ENCODE results near the gene PIP4K2A. TPM values are rescaled to one million over a fixed set of nuclear protein-coding genes. Genes with fewer than 3 reads are reported as not detected.

PIP4K2A gene
- total and polyA plus RNA-seq, 4 donors = 7.3 to 42.2 (median 27.6) TPM

DNA sequence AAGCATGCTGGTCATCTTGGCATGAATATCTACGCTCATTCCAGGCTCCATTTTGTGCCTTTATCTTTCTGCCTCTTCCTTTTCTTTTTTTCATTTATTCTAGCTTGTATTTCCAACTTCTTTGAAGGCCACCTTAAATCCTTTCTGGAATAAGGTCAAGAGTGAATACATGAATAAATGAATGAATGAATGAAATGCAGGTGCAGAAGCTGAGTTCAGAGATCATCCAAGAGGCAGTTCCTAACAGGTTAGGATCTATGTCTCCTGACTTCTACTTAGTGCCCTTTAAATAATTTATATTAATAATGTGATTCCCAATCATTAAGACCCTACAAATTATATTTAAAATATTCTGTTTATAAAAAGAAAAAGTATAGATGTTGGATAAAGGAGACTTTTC, 125.9 kb downstream of the PIP4K2A start:
- Histone ChIP-seq H3K4me1 (ENCODE audit: control insufficient read depth in 5 of 5, insufficient read depth in 5 of 5, low read length in 5 of 5) (peaks cover 0 to 8% (median 0%) of the 10 kb centered on the region in 5 donors), H3K9me3 (ENCODE audit: control insufficient read depth in 4 of 4, insufficient read depth in 3 of 4, low read length in 3 of 4) (no peaks in the 10 kb centered on the region), H3K27ac (ENCODE audit: low read depth in 1 of 2, low read length in 1 of 2) (no peak overlapping the region), H3K9ac (ENCODE audit: insufficient read depth in 1 of 2, low read length in 2 of 2) (no peak overlapping the region), H3K4me3 (no peak overlapping the region), H3K36me3 (ENCODE audit: control insufficient read depth in 4 of 4, insufficient read depth in 4 of 4, low read length in 4 of 4) (peaks cover 0 to 13% (median 4%) of the 10 kb centered on the region in 4 donors), H3K27me3 (ENCODE audit: control insufficient read depth in 3 of 3, insufficient read depth in 3 of 3, low read length in 2 of 3) (no peaks in the 10 kb centered on the region)
- ATAC-seq (ENCODE audit: insufficient read depth, low FRiP score) (no peak), DNase-seq (no peak)
- WGBS, 2 donors = 97 to 100% methylated on average over 1 of the region's 1 CpG
- TF ChIP-seq CTCF (IDR thresholded peaks at IDR 0.05; ENCODE audit: control extremely low read depth, extremely low read depth) = no peak

DNA sequence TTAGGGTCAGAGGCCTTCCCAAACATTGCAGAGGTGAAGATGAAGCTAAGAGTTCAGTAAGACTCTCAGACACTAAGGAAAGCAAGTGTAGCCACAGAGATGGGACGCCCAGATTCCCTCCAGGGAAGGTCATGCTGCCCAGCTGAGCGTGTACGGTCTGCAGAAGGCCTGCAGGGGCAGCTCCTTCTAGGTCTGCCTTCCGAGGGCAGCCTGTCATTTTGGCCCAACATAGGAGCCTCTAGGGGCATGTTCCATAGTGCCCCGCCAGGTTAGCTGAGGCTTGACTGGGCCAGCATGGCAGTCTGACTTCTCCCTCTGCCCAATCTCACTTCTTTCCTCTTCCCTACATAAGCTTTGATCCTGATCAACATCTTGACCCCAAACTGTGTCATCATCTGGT, 130.7 kb downstream of the PIP4K2A start:
- TF ChIP-seq CTCF (IDR thresholded peaks at IDR 0.05; ENCODE audit: control extremely low read depth, extremely low read depth) = no peak
- H3K4me1 ChIP-seq (ENCODE audit: control insufficient read depth in 5 of 5, insufficient read depth in 5 of 5, low read length in 5 of 5) = peaks cover 0 to 6% (median 0%) of the 10 kb centered on the region in 5 donors
- no peak for ATAC-seq (ENCODE audit: insufficient read depth, low FRiP score)
- no peaks in the 10 kb centered on the region for H3K9me3 ChIP-seq (ENCODE audit: control insufficient read depth in 4 of 4, insufficient read depth in 3 of 4, low read length in 3 of 4)
- no peak for DNase-seq
- no peak overlapping the region for H3K9ac ChIP-seq (ENCODE audit: insufficient read depth in 1 of 2, low read length in 2 of 2)
- H3K4me3 ChIP-seq = no peak overlapping the region
- no peak overlapping the region for H3K27ac ChIP-seq (ENCODE audit: low read depth in 1 of 2, low read length in 1 of 2)
- no peaks in the 10 kb centered on the region for H3K27me3 ChIP-seq (ENCODE audit: control insufficient read depth in 3 of 3, insufficient read depth in 3 of 3, low read length in 2 of 3)
- peaks cover 0 to 8% (median 4%) of the 10 kb centered on the region in 4 donors for H3K36me3 ChIP-seq (ENCODE audit: control insufficient read depth in 4 of 4, insufficient read depth in 4 of 4, low read length in 4 of 4)
- 90 to 97% methylated on average over 5 of the region's 5 CpGs for WGBS, 2 donors

- Histone ChIP-seq H3K27me3 (ENCODE audit: control insufficient read depth in 3 of 3, insufficient read depth in 3 of 3, low read length in 2 of 3) (no peaks in the 10 kb centered on the region), H3K36me3 (ENCODE audit: control insufficient read depth in 4 of 4, insufficient read depth in 4 of 4, low read length in 4 of 4) (peaks cover 0 to 9% (median 3%) of the 10 kb centered on the region in 4 donors), H3K4me3 (no peak overlapping the region), H3K9ac (ENCODE audit: insufficient read depth in 1 of 2, low read length in 2 of 2) (no peak overlapping the region), H3K27ac (ENCODE audit: low read depth in 1 of 2, low read length in 1 of 2) (no peak overlapping the region), H3K4me1 (ENCODE audit: control insufficient read depth in 5 of 5, insufficient read depth in 5 of 5, low read length in 5 of 5) (peaks cover 0 to 6% (median 0%) of the 10 kb centered on the region in 5 donors), H3K9me3 (ENCODE audit: control insufficient read depth in 4 of 4, insufficient read depth in 3 of 4, low read length in 3 of 4) (no peaks in the 10 kb centered on the region)
- no peak for DNase-seq
- no peak for ATAC-seq (ENCODE audit: insufficient read depth, low FRiP score)
- no peak for TF ChIP-seq CTCF (IDR thresholded peaks at IDR 0.05; ENCODE audit: control extremely low read depth, extremely low read depth)
- 36 to 72% methylated on average over 2 of the region's 2 CpGs for WGBS, 2 donors
These were observed 132.9 kb downstream of the PIP4K2A start for GRCh38 chr10:22581461-22581860.

DNA sequence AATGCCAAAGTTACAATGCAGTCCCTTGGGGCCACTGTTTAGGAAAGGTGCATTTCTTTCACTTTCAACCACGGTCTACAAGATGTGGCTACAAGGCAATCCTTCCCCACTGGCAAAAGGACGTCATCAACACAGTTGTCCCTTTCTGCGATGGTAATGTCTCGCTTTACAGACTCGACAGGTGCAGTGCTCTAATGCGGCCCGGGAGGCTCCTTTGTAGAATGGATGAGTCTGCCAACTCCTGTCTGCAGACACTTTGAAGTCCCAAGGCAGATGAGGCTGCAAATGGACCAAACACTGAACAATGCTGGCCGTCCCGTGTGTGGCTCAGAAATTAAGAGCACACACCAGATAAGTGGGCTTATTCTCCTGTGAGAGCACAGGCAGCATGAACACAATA, 133.7 kb downstream of the PIP4K2A start:
- H3K4me3 ChIP-seq = no peak overlapping the region
- no peak for ATAC-seq (ENCODE audit: insufficient read depth, low FRiP score)
- no peak overlapping the region for H3K27ac ChIP-seq (ENCODE audit: low read depth in 1 of 2, low read length in 1 of 2)
- no peak for TF ChIP-seq CTCF (IDR thresholded peaks at IDR 0.05; ENCODE audit: control extremely low read depth, extremely low read depth)
- 93 to 95% methylated on average over 9 of the region's 9 CpGs for WGBS, 2 donors
- H3K9ac ChIP-seq (ENCODE audit: insufficient read depth in 1 of 2, low read length in 2 of 2) = no peak overlapping the region
- no peaks in the 10 kb centered on the region for H3K9me3 ChIP-seq (ENCODE audit: control insufficient read depth in 4 of 4, insufficient read depth in 3 of 4, low read length in 3 of 4)
- no peaks in the 10 kb centered on the region for H3K27me3 ChIP-seq (ENCODE audit: control insufficient read depth in 3 of 3, insufficient read depth in 3 of 3, low read length in 2 of 3)
- no peak for DNase-seq
- H3K36me3 ChIP-seq (ENCODE audit: control insufficient read depth in 4 of 4, insufficient read depth in 4 of 4, low read length in 4 of 4) = peaks cover 0 to 13% (median 3%) of the 10 kb centered on the region in 4 donors
- H3K4me1 ChIP-seq (ENCODE audit: control insufficient read depth in 5 of 5, insufficient read depth in 5 of 5, low read length in 5 of 5) = peaks cover 0 to 6% (median 0%) of the 10 kb centered on the region in 5 donors

Data from lung (tissue), 12 donors.